Right forelimb (tissue), 1 donor: ENCODE measurements around the gene XPO6.

Experiments used
- DNase-seq: peaks from one replicate; pipeline ENCODE4 v3.0.0-alpha.2; 2018

The XPO6 gene

GRCh38 chr16:28059841-28060575 is 151.8 kb downstream of the XPO6 start:
- DNase-seq, result no peak

GRCh38 chr16:28058839-28059589 is 152.8 kb downstream of the XPO6 start:
- no peak for DNase-seq

GRCh38 chr16:28057949-28058348 is 153.8 kb downstream of the XPO6 start:
- DNase-seq, result no peak

- no peak for DNase-seq
Measured at GRCh38 chr16:28053461-28053860, 158.3 kb downstream of the XPO6 start.

GRCh38 chr16:28052274-28053128 is 159.3 kb downstream of the XPO6 start:
- no peak for DNase-seq

- DNase-seq, result no peak
Measured at GRCh38 chr16:28051486-28051885, 160.3 kb downstream of the XPO6 start.
